OCI-LY7 (cell line): ENCODE results near the gene CEP68. TPM values are rescaled to one million over a fixed set of nuclear protein-coding genes. Genes with fewer than 3 reads are reported as not detected.
A peak's percentile ranks its signal among the peaks of the same experiment; 100 is the strongest.

Experiments
- BruUV-seq: library from RNA; stranded (reverse); fragments of 400-500 nt; replicated peaks from 2 replicates; lab custom pipeline; 2021; lab: Mats Ljungman, UMichigan
- CTCF ChIA-PET: fragments of 300-600 bp; sonication (Branson Sonifier 250); formaldehyde crosslinking; loops from one replicate; lab custom pipeline; 2022; ENCODE audit warnings: antibody characterized with exemption; ENCODE audit not compliant: unreplicated experiment; lab: Charles Lee
- POLR2A ChIA-PET: fragments of 300-600 bp; sonication (Branson Sonifier 250); formaldehyde crosslinking; loops from one replicate; lab custom pipeline; 2022; ENCODE audit warnings: antibody characterized with exemption; lab: Charles Lee
- DNase-seq: peaks from one replicate; pipeline ENCODE4 v3.0.0-alpha.2; 2015; ENCODE audit warnings: low spot score
- H2AFZ ChIP-seq: fragments of 200-600 bp; sonication (generic), shearing (Covaris generic); 2 replicates; pipeline ENCODE4 v1.6.1; 2014; ENCODE audit warnings: mild to moderate bottlenecking, antibody characterized with exemption, low read length, moderate library complexity
- H3K27ac ChIP-seq: fragments of 200-600 bp; sonication (generic); 2 replicates; pipeline ENCODE4 v1.5.1; 2014; ENCODE audit warnings: mixed run types, low read depth, mild to moderate bottlenecking, moderate library complexity, low read length, inconsistent platforms; ENCODE audit not compliant: poor library complexity, severe bottlenecking
- H3K36me3 ChIP-seq: fragments of 200-600 bp; sonication (generic); 2 replicates; pipeline ENCODE4 v1.6.1; 2014; ENCODE audit warnings: mild to moderate bottlenecking, antibody characterized with exemption, low read length, moderate library complexity, mixed read lengths; ENCODE audit not compliant: insufficient read depth
- H3K4me1 ChIP-seq: fragments of 200-600 bp; sonication (generic); 2 replicates; pipeline ENCODE4 v1.5.1; 2014; ENCODE audit warnings: mild to moderate bottlenecking, low read length; ENCODE audit not compliant: insufficient read depth, poor library complexity, severe bottlenecking
- H3K4me2 ChIP-seq: fragments of 200-600 bp; sonication (generic); 2 replicates; pipeline ENCODE4 v1.6.1; 2014; ENCODE audit warnings: mild to moderate bottlenecking, low read length
- H3K4me3 ChIP-seq: fragments of 200-600 bp; sonication (generic); 2 replicates; pipeline ENCODE4 v1.5.1; 2014; ENCODE audit warnings: mild to moderate bottlenecking, low read depth, low read length; ENCODE audit not compliant: poor library complexity, severe bottlenecking
- H3K79me2 ChIP-seq: fragments of 200-600 bp; sonication (generic); 2 replicates; pipeline ENCODE4 v1.6.1; 2016; ENCODE audit warnings: low read depth, mild to moderate bottlenecking, low read length, moderate library complexity, mixed read lengths; ENCODE audit not compliant: insufficient read depth
- H3K9me2 ChIP-seq: fragments of 200-600 bp; sonication (generic); 2 replicates; pipeline ENCODE4 v1.6.1; 2016; ENCODE audit warnings: mild to moderate bottlenecking, low read length, mixed read lengths; ENCODE audit not compliant: insufficient read depth
- H3K9me3 ChIP-seq: fragments of 200-600 bp; sonication (generic); 2 replicates; pipeline ENCODE4 v1.6.1; 2014; ENCODE audit warnings: mild to moderate bottlenecking, mixed run types, low read length, mixed read lengths
- H4K20me1 ChIP-seq: fragments of 200-600 bp; sonication (generic); 2 replicates; pipeline ENCODE4 v1.6.1; 2014; ENCODE audit warnings: mild to moderate bottlenecking, antibody characterized with exemption, low read length, moderate library complexity, mixed read lengths; ENCODE audit not compliant: insufficient read depth
- CTCF ChIP-seq: fragments of 200-600 bp; sonication (generic); conservative IDR thresholded peaks from 2 replicates; pipeline ENCODE4 v1.5.1; 2014; ENCODE audit warnings: mild to moderate bottlenecking, antibody characterized with exemption, low read length, moderate library complexity, mixed read lengths
- EZH2phosphoT487 ChIP-seq: fragments of 200-600 bp; sonication (generic); IDR thresholded peaks from 2 replicates; pipeline ENCODE4 v1.6.1; 2018; ENCODE audit warnings: low read depth, borderline replicate concordance, mild to moderate bottlenecking, mixed run types, antibody characterized with exemption, low read length, moderate library complexity, mixed read lengths
- intact Hi-C: fragments of 100-400 bp; cut with micrococcal nuclease; formaldehyde crosslinking; loops from one replicate; pipeline ENCODE4 v1.10.0; 2022; ENCODE audit not compliant: unreplicated experiment
- total RNA-seq, 2 experiments: library from RNA; depleted of rRNA in 1 of 2; stranded (reverse); fragments of >200 nt in 1 of 2; shearing (Covaris generic) in 1 of 2; gene quantifications; 2 replicates each; pipeline ENCODE4 v1.2.3, GENCODE V29; 2014 to 2022

CEP68 gene
- total RNA-seq, 2 experiments from 2014 or later, result 8.7 to 17.1 TPM

- Histone ChIP-seq H2AFZ (peak overlapping the region; percentile 29; the same call in 1 of the 2 replicates), H3K9me3 (peaks cover 3% of the 10 kb centered on the region; the same call in 1 of the 2 replicates), H3K4me1 (peaks cover 66% of the 10 kb centered on the region), H3K79me2 (peaks cover 21% of the 10 kb centered on the region; the same call in 1 of the 2 replicates), H3K36me3 (peaks cover 5% of the 10 kb centered on the region; the same call in 1 of the 2 replicates), H3K9me2 (no peaks in the 10 kb centered on the region), H3K27ac (peak overlapping the region; percentile 34), H4K20me1 (no peaks in the 10 kb centered on the region), H3K4me2 (peak overlapping the region; percentile 88), H3K4me3 (peak overlapping the region; percentile 82)
- intact Hi-C loops, result loop anchor here (5.0 kb wide), 2 partner anchors 380 to 500 kb away; no protein-coding TSS in a partner anchor
- ChIA-PET CTCF (interaction anchor here (1.2 kb wide), 1 partner anchor 125 kb away, joined by 4 read pairs; no protein-coding TSS in a partner anchor), POLR2A (interaction anchor here (0.9 to 3.4 kb wide), 5 partner anchors 8 to 149 kb away, joined by 3 to 25 read pairs (median 4); no protein-coding TSS in a partner anchor)
- DNase-seq, result no peak
- TF ChIP-seq CTCF (no peak), EZH2phosphoT487 (no peak)
- no TSS peak for BruUV-seq
Observed at GRCh38 chr2:65057054-65057375, 799 bp downstream of the CEP68 start.

- Histone ChIP-seq H3K9me2 (no peaks in the 10 kb centered on the region), H3K9me3 (no peaks in the 10 kb centered on the region), H2AFZ (no peak overlapping the region; the same call in 1 of the 2 replicates), H3K4me3 (peak overlapping the region; percentile 82), H3K36me3 (0 out of 2 replicates have a peak, but pooled peaks cover under 1% of the 10 kb centered on the region), H3K4me2 (peak overlapping the region; percentile 88), H3K27ac (peak overlapping the region; percentile 34), H3K79me2 (peaks cover 21% of the 10 kb centered on the region; the same call in 1 of the 2 replicates), H3K4me1 (peaks cover 61% of the 10 kb centered on the region), H4K20me1 (no peaks in the 10 kb centered on the region)
- TF ChIP-seq EZH2phosphoT487 (no peak), CTCF (no peak)
- DNase-seq, result peak; percentile 46
- ChIA-PET CTCF (no interaction called here), POLR2A (interaction anchor here (0.6 to 3.4 kb wide), 8 partner anchors 7 to 148 kb away, joined by 3 to 25 read pairs (median 4); no protein-coding TSS in a partner anchor)
- intact Hi-C loops, result loop anchor here (5.0 kb wide), 2 partner anchors 380 to 500 kb away; no protein-coding TSS in a partner anchor
- TSS peak; percentile 59 for BruUV-seq
Observed at GRCh38 chr2:65057391-65058052, 1.3 kb downstream of the CEP68 start.
